HEK293T (cell line): ENCODE results near the gene PIGU.

Experiments used
- ARNT ChIP-seq: fragments of 450-650 bp; IDR thresholded peaks from 2 replicates; pipeline ENCODE4 v1.6.1; 2017; ENCODE audit warnings: mild to moderate bottlenecking
- BHLHE40 ChIP-seq: fragments of 450-650 bp; IDR thresholded peaks from 2 replicates; pipeline ENCODE4 v1.6.1; 2016; ENCODE audit warnings: mild to moderate bottlenecking, moderate library complexity, borderline replicate concordance
- CTBP1 ChIP-seq: fragments of 450-650 bp; IDR thresholded peaks from 2 replicates; pipeline ENCODE4 v1.6.1; 2016; ENCODE audit warnings: borderline replicate concordance
- FOXA1 ChIP-seq: fragments of 450-650 bp; IDR thresholded peaks from 2 replicates; pipeline ENCODE4 v1.6.1; 2016; ENCODE audit warnings: mild to moderate bottlenecking
- FOXK2 ChIP-seq: fragments of 450-650 bp; IDR thresholded peaks from 2 replicates; pipeline ENCODE4 v1.6.1; 2016; ENCODE audit warnings: mild to moderate bottlenecking
- L3MBTL2 ChIP-seq: fragments of 450-650 bp; conservative IDR thresholded peaks from 2 replicates; pipeline ENCODE4 v1.6.1; 2016; ENCODE audit warnings: mild to moderate bottlenecking
- NFRKB ChIP-seq: fragments of 450-650 bp; IDR thresholded peaks from 2 replicates; pipeline ENCODE4 v1.6.1; 2016; ENCODE audit warnings: mild to moderate bottlenecking, moderate library complexity
- SP1 ChIP-seq: fragments of 450-650 bp; IDR thresholded peaks from 2 replicates; pipeline ENCODE4 v1.6.1; 2017
- SUZ12 ChIP-seq: fragments of 450-650 bp; IDR thresholded peaks from 2 replicates; pipeline ENCODE4 v1.6.1; 2016; ENCODE audit warnings: mild to moderate bottlenecking
- TARDBP ChIP-seq: fragments of 450-650 bp; IDR thresholded peaks from 2 replicates; pipeline ENCODE4 v1.6.1; 2016

GRCh38 chr20:34573541-34574300 lies 103.2 kb downstream of the PIGU start:
- no peak for TF ChIP-seq L3MBTL2
- TF ChIP-seq ARNT = no peak
- TF ChIP-seq NFRKB = no peak
- TF ChIP-seq SUZ12 = no peak
- no peak for TF ChIP-seq BHLHE40
- TF ChIP-seq FOXK2 = no peak
- TF ChIP-seq TARDBP = no peak
- TF ChIP-seq SP1 = no peak
- TF ChIP-seq CTBP1 = no peak
- no peak for TF ChIP-seq FOXA1
